AG10803 (cell line): ENCODE measurements around the gene ANAPC13.

Experiments used
- DNase-seq: peaks from one replicate; pipeline ENCODE4 v3.0.0; 2010; ENCODE audit warnings: low read depth
- H3K4me3 ChIP-seq: 2 replicates; pipeline ENCODE4 v1.5.1; 2011; ENCODE audit warnings: mild to moderate bottlenecking, low read length, control low read depth
- CTCF ChIP-seq: conservative IDR thresholded peaks from 2 replicates; pipeline ENCODE4 v1.5.1; 2011; ENCODE audit warnings: mild to moderate bottlenecking, low read length, control low read depth, inconsistent platforms

ANAPC13 gene

GRCh38 chr3:134503266-134503665 lies 17.5 kb upstream of the ANAPC13 start:
- no peak for DNase-seq
- H3K4me3 ChIP-seq = no peak overlapping the region
- no peak for TF ChIP-seq CTCF

- TF ChIP-seq CTCF = no peak
- no peak for DNase-seq
- H3K4me3 ChIP-seq = no peak overlapping the region
Measured at GRCh38 chr3:134496471-134497071, 10.8 kb upstream of the ANAPC13 start.

GRCh38 chr3:134495980-134496379 lies 10.2 kb upstream of the ANAPC13 start:
- no peak for TF ChIP-seq CTCF
- no peak for DNase-seq
- H3K4me3 ChIP-seq = no peak overlapping the region

GRCh38 chr3:134494495-134494894 lies 8.7 kb upstream of the ANAPC13 start:
- H3K4me3 ChIP-seq = no peak overlapping the region
- no peak for TF ChIP-seq CTCF

GRCh38 chr3:134487406-134487805 lies 1.6 kb upstream of the ANAPC13 start:
- peak overlapping the region; percentile 87 for H3K4me3 ChIP-seq
- DNase-seq = no peak
- TF ChIP-seq CTCF = no peak

More at GRCh38 chr3:134494495-134494894, 8.7 kb upstream of the ANAPC13 start:
- DNase-seq = no peak

- DNase-seq = peak; percentile 37
- TF ChIP-seq CTCF = no peak
- H3K4me3 ChIP-seq = peak overlapping the region; percentile 87
Measured at GRCh38 chr3:134486577-134487041, 824 bp upstream of the ANAPC13 start.

GRCh38 chr3:134485075-134485717 lies 589 bp downstream of the ANAPC13 start:
- DNase-seq = peak; percentile 30
- no peak for TF ChIP-seq CTCF
- peak overlapping the region; percentile 87 for H3K4me3 ChIP-seq
